Measurements from ENCODE around the gene TOM1L1.

The TOM1L1 gene

GRCh38 chr17:55002458-55002857 is 101.8 kb downstream of the TOM1L1 start:
- DNase-seq: no peak

DNA sequence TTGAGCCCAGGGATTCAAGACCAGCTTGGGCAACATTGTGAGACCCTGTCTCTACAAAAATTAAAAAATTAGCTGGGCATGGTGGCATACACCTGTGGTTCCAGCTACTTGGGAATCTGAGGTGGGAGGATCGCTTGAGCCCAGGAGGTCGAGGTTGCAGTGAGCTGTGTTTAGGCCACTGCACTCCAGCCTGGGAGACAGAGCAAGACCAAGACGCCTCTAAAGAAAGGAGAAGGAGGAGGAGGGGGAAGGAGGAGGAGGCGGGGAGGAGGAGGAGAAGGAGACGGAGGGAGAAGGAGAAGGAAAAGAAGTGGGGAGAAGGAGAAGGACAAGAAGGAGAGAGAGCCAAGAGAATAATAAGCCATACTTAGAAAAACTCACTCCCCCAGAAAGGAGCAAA is 103.8 kb downstream of the TOM1L1 start:
- no peak for DNase-seq

DNA sequence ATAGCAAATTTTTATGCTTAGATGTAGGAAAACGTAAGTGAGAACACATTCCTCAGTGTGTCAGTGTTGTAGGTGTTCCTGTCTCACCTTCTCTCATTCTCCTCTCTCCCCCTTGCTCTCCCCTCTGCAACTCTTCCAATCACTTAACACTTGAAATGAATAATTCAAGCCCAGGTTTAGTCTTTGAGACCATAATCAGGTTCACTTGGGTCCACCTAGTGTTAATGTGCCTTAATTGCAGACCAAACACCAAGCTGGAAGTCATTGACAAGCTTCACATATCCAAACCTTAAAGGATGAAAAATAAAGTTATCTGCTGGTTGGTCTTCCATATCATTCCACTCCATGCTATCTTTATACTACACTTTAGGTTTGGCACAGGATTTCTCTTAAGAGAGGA is 104.9 kb downstream of the TOM1L1 start:
- no peak for DNase-seq

All from activated CD4-positive, alpha-beta T cell treated with anti-CD3 and anti-CD28 coated beads, Interleukin-2, amount 50 U/mL, for 48 hours (primary cell).